HL-60 (cell line): Measurements from ENCODE around the gene PDXK.

Experiments
- CTCF ChIP-seq: IDR thresholded peaks from one replicate; pipeline ENCODE4 v1.5.1; 2011; ENCODE audit warnings: low read length, control low read depth, inconsistent platforms; ENCODE audit not compliant: insufficient read depth
- REST ChIP-seq: IDR thresholded peaks from 2 replicates; pipeline ENCODE4 v1.6.1; 2012; ENCODE audit warnings: low read depth; ENCODE audit not compliant: insufficient replicate concordance

- TF ChIP-seq CTCF (no peak), REST (no peak)
These were observed 49.3 kb downstream of the PDXK start for GRCh38 chr21:43767984-43768867.
